A549 treated with AZD2906 at 1 μM for 4 hours (cell line): Measurements from ENCODE around the gene PMCH. TPM values are rescaled to one million over a fixed set of nuclear protein-coding genes. Genes with fewer than 3 reads are reported as not detected.

Experiments used
- total RNA-seq: library from RNA; stranded (reverse); fragments of 200-300 nt; extraction: Qiagen RNA extraction; gene quantifications from 5 replicates; pipeline ENCODE4 v1.2.3, GENCODE V29; 2022

Gene PMCH
- total RNA-seq, result not detected in 5 replicates

GRCh38 chr12:102197789-102198188 is at the start of gene PMCH:
PMCH (minus strand) TSS chr12:102197833; CDS start chr12:102197770, 63 bp downstream.

Other genes starting within 250 kb of the PMCH start
- gene WASHC3, start 135.8 kb downstream of the PMCH start, total RNA-seq, result 29.1 to 33.7 TPM (median 31.2 TPM) in 5 replicates
- 59.8 to 75.2 TPM (median 62.6 TPM) in 5 replicates for gene NUP37, start 77.7 kb downstream of the PMCH start, total RNA-seq
- 17.7 to 23.3 TPM (median 18.6 TPM) in 5 replicates for gene PARPBP, start 77.7 kb downstream of the PMCH start, total RNA-seq